Parathyroid adenoma (tissue), 2 donors: Measurements from ENCODE around the gene LIMS2.
A peak's percentile ranks its signal among the peaks of the same experiment; 100 is the strongest.

Experiments
- H2AFZ ChIP-seq: fragments of 300-600 bp; sonication (generic); one replicate; pipeline ENCODE4 v1.7.0; 2017; ENCODE audit warnings: antibody characterized with exemption, mild to moderate bottlenecking
- H3K27ac ChIP-seq: fragments of 300-600 bp; sonication (generic); one replicate; pipeline ENCODE4 v1.7.0; 2017
- H3K27me3 ChIP-seq: fragments of 300-600 bp; sonication (generic); one replicate; pipeline ENCODE4 v1.7.0; 2017; ENCODE audit warnings: low read length; ENCODE audit not compliant: control insufficient read depth, insufficient read depth
- H3K36me3 ChIP-seq: fragments of 300-600 bp; sonication (generic); one replicate; pipeline ENCODE4 v1.7.0; 2017; ENCODE audit warnings: low read length; ENCODE audit not compliant: control insufficient read depth, insufficient read depth
- H3K4me1 ChIP-seq: fragments of 300-600 bp; sonication (generic); one replicate; pipeline ENCODE4 v1.7.0; 2017; ENCODE audit warnings: control low read depth
- H3K4me2 ChIP-seq: fragments of 300-600 bp; sonication (generic); one replicate; pipeline ENCODE4 v1.7.0; 2017; ENCODE audit warnings: low read length
- H3K4me3 ChIP-seq: fragments of 300-600 bp; sonication (generic); one replicate; pipeline ENCODE4 v1.7.0; 2017; ENCODE audit warnings: low read depth, low read length
- H3K79me2 ChIP-seq: fragments of 300-600 bp; sonication (generic); one replicate; pipeline ENCODE4 v1.7.0; 2017; ENCODE audit warnings: control low read depth
- H3K9ac ChIP-seq: fragments of 300-600 bp; sonication (generic); one replicate; pipeline ENCODE4 v1.7.0; 2017; ENCODE audit warnings: mild to moderate bottlenecking
- H3K9me3 ChIP-seq: fragments of 300-600 bp; sonication (generic); one replicate; pipeline ENCODE4 v1.7.0; 2017; ENCODE audit warnings: low read length; ENCODE audit not compliant: control insufficient read depth
- CTCF ChIP-seq: fragments of 300-600 bp; sonication (generic); IDR thresholded peaks from one replicate; pipeline ENCODE4 v1.7.0; 2017; ENCODE audit warnings: antibody characterized with exemption, mild to moderate bottlenecking
- donor health status: primary hyperparathyroidism.

The LIMS2 gene

GRCh38 chr2:127592761-127593227 lies 82.5 kb downstream of the LIMS2 start:
- no peak overlapping the region for H3K27ac ChIP-seq
- no peaks in the 10 kb centered on the region for H3K36me3 ChIP-seq
- H3K4me1 ChIP-seq = no peaks in the 10 kb centered on the region
- no peak for TF ChIP-seq CTCF
- H3K4me3 ChIP-seq = no peak overlapping the region
- H3K9me3 ChIP-seq = no peaks in the 10 kb centered on the region
- H3K79me2 ChIP-seq = no peaks in the 10 kb centered on the region
- no peak overlapping the region for H2AFZ ChIP-seq
- no peaks in the 10 kb centered on the region for H3K27me3 ChIP-seq
- no peak overlapping the region for H3K4me2 ChIP-seq
- no peak overlapping the region for H3K9ac ChIP-seq

GRCh38 chr2:127591221-127591923 lies 84.0 kb downstream of the LIMS2 start:
- no peaks in the 10 kb centered on the region for H3K9me3 ChIP-seq
- H3K9ac ChIP-seq = no peak overlapping the region
- no peaks in the 10 kb centered on the region for H3K27me3 ChIP-seq
- H3K4me1 ChIP-seq = no peaks in the 10 kb centered on the region
- H3K27ac ChIP-seq = no peak overlapping the region
- H3K36me3 ChIP-seq = no peaks in the 10 kb centered on the region
- TF ChIP-seq CTCF = peak; percentile 51
- H3K4me3 ChIP-seq = no peak overlapping the region
- H2AFZ ChIP-seq = no peak overlapping the region
- H3K79me2 ChIP-seq = no peaks in the 10 kb centered on the region
- no peak overlapping the region for H3K4me2 ChIP-seq

GRCh38 chr2:127590386-127591190 lies 84.7 kb downstream of the LIMS2 start:
- TF ChIP-seq CTCF = no peak
- Histone ChIP-seq H2AFZ (no peak overlapping the region), H3K4me2 (no peak overlapping the region), H3K9ac (no peak overlapping the region), H3K36me3 (no peaks in the 10 kb centered on the region), H3K4me3 (no peak overlapping the region), H3K79me2 (no peaks in the 10 kb centered on the region), H3K9me3 (no peaks in the 10 kb centered on the region), H3K4me1 (no peaks in the 10 kb centered on the region), H3K27ac (no peak overlapping the region), H3K27me3 (no peaks in the 10 kb centered on the region)

GRCh38 chr2:127589841-127590240 lies 85.5 kb downstream of the LIMS2 start:
- no peak for TF ChIP-seq CTCF
- Histone ChIP-seq H3K27ac (no peak overlapping the region), H2AFZ (no peak overlapping the region), H3K4me3 (no peak overlapping the region), H3K79me2 (no peaks in the 10 kb centered on the region), H3K36me3 (no peaks in the 10 kb centered on the region), H3K9ac (no peak overlapping the region), H3K4me2 (no peak overlapping the region), H3K27me3 (no peaks in the 10 kb centered on the region), H3K9me3 (no peaks in the 10 kb centered on the region), H3K4me1 (no peaks in the 10 kb centered on the region)
